Subcutaneous abdominal adipose tissue (tissue), 5 donors: ENCODE results near the gene TRAK2.

ENCODE experiments used
- H3K27ac ChIP-seq: one replicate; pipeline ENCODE4 v1.7.0; 2013; ENCODE audit warnings: low read depth, mild to moderate bottlenecking, inconsistent platforms, low read length, moderate library complexity
- H3K27me3 ChIP-seq, 5 donors: one replicate each; pipeline ENCODE4 v1.7.0; 2013; ENCODE audit warnings: low read length in 5 of 5, inconsistent platforms in 1 of 5; ENCODE audit not compliant: control insufficient read depth in 5 of 5, insufficient read depth in 4 of 5
- H3K36me3 ChIP-seq, 5 donors: one replicate each; pipeline ENCODE4 v1.7.0; 2013; ENCODE audit warnings: low read length in 5 of 5; ENCODE audit not compliant: control insufficient read depth in 5 of 5, insufficient read depth in 5 of 5
- H3K4me1 ChIP-seq, 5 donors: one replicate each; pipeline ENCODE4 v1.7.0; 2013; ENCODE audit warnings: low read length in 5 of 5, mild to moderate bottlenecking in 3 of 5, moderate library complexity in 1 of 5; ENCODE audit not compliant: control insufficient read depth in 5 of 5, insufficient read depth in 5 of 5
- H3K4me3 ChIP-seq, 5 donors: one replicate each; pipeline ENCODE4 v1.7.0; 2013; ENCODE audit warnings: low read length in 5 of 5, low read depth in 1 of 5
- H3K9ac ChIP-seq, 5 donors: one replicate each; pipeline ENCODE4 v1.7.0; 2013; ENCODE audit warnings: low read length in 5 of 5, mild to moderate bottlenecking in 4 of 5, moderate library complexity in 3 of 5
- H3K9me3 ChIP-seq, 5 donors: one replicate each; pipeline ENCODE4 v1.7.0; 2013; ENCODE audit warnings: low read length in 5 of 5; ENCODE audit not compliant: control insufficient read depth in 5 of 5
- donor health status: healthy.
- donor health status: healthy.
- donor health status: healthy.
- donor health status: healthy.
- donor health status: healthy.

Gene TRAK2

DNA sequence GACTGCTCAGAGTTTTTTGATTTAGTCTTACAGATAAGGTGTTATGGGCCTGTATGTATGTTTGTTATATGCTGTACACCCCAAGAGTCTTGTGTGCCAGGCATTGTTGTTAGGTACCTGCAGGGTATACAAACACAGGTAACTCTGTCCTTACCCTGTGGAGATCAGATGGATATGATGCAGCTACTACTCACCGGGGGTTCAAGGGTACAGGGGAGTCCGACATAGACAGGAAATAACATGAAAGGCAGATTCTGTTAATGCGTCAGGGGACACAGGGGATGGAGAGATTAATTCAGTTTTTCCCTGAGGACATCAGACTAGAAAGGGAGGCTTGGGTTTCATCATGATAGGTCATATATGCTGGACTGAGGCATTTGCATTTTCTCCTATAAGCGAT, 31.3 kb downstream of the TRAK2 start:
- Histone ChIP-seq H3K9me3 (no peaks in the 10 kb centered on the region), H3K4me3 (no peak overlapping the region), H3K27ac (no peak overlapping the region), H3K4me1 (peaks cover 1 to 13% (median 9%) of the 10 kb centered on the region in 5 donors), H3K9ac (no peak overlapping the region), H3K36me3 (peaks cover 0 to 10% (median 6%) of the 10 kb centered on the region in 5 donors), H3K27me3 (no peaks in the 10 kb centered on the region)

DNA sequence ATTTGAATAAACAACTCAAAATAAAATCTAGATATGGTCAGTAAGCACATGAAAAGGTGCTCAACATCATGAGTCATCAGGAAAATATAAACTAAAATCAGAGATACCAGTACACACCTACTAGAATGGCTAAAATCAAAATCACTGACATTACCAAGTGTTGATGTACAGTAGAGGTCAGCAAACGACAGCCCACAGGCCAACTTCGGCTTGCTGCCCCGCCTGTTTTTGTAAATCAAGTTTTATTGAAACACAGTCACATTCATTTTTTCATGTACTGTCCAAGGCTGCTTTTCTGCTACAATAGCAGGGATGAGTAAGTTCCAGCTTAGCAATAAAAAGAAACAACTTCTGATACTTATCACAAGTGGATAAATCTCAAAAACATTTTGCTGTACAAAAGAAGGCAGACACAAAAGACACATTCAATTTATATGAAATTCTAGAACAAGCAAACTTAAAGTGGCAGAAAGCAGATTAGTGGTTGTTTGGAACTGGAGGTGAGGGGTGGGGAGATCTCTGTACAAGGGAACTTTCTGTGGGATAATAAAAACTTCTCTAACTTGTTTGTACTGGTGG, 32.1 kb downstream of the TRAK2 start:
- H3K4me3 ChIP-seq: no peak overlapping the region
- H3K36me3 ChIP-seq: peaks cover 0 to 10% (median 6%) of the 10 kb centered on the region in 5 donors
- peaks cover 0 to 15% (median 6%) of the 10 kb centered on the region in 5 donors for H3K4me1 ChIP-seq
- no peak overlapping the region for H3K9ac ChIP-seq
- H3K27ac ChIP-seq: peak overlapping the region; percentile 12
- no peaks in the 10 kb centered on the region for H3K27me3 ChIP-seq
- H3K9me3 ChIP-seq: no peaks in the 10 kb centered on the region

DNA sequence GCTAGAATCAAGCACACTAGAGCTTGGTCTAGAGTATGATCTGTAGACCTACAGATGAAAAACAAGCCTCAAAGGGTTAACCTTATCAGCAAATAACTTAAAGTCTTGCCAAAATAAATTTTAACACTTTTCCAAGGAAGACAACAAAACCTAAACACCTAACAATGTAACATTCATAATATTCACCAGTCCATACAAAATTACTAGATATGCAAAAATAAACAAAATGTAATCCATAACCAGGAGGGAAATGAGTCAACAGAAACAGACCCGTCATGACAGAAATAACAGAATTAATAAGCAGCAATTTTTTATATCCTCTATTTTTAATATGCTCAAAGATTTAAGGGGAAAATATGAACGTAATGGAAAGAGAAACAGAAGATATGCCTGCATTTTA, 36.1 kb downstream of the TRAK2 start:
- H3K4me3 ChIP-seq: no peak overlapping the region
- H3K27ac ChIP-seq: peak overlapping the region; percentile 20
- H3K36me3 ChIP-seq: peaks cover 0 to 8% (median 4%) of the 10 kb centered on the region in 5 donors
- H3K9me3 ChIP-seq: no peaks in the 10 kb centered on the region
- H3K4me1 ChIP-seq: peaks cover 0 to 22% (median 14%) of the 10 kb centered on the region in 5 donors
- H3K9ac ChIP-seq: no peak overlapping the region
- H3K27me3 ChIP-seq: no peaks in the 10 kb centered on the region

DNA sequence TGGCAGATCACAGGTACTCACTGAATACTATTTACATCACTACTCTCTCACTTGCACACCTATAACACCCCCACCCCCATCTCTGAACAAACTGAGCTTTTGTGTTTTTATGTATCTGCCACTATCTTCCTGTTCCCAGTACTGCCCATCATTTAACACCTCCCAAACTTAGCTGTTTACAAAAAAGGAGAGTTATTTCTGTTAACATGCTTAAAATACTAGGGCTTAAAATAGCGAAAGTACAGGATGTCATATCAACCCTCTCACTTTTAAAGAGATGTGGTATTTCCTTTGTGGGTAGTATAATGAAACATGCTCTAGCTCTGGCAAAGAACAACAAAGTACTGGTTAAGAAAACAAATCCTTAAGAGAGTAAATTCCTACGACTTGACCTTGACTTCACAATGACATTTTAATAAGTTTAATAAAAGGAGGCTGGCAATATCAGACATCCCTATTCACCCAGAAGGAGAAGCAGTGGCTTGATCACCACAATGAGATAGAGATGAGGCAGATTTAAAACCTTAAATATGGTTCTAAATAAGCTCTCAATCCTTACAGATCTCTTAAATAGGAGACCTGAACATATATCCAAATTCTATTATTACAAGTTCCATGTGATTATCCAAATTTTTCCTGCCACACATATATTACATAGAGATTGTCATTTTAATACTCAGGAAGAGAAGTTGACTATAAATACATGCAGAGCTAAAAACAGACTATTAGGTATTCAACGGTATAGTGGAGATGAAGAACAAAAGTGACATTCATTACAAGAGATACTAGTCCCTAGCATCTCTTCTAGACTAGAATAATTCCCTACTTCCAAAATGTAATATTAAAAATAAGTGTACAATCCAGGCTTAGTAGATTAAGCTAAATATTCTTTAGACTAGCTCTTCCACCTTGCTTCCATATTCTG, 36.9 kb downstream of the TRAK2 start:
- H3K4me3 ChIP-seq: peak overlapping the region in 1 of 5 donors; percentile 3
- H3K9me3 ChIP-seq: no peaks in the 10 kb centered on the region
- no peaks in the 10 kb centered on the region for H3K27me3 ChIP-seq
- H3K4me1 ChIP-seq: peaks cover 0 to 22% (median 14%) of the 10 kb centered on the region in 5 donors
- H3K27ac ChIP-seq: no peak overlapping the region
- peak overlapping the region in 1 of 5 donors; percentile 4 for H3K9ac ChIP-seq
- peaks cover 0 to 4% (median 0%) of the 10 kb centered on the region in 5 donors for H3K36me3 ChIP-seq

DNA sequence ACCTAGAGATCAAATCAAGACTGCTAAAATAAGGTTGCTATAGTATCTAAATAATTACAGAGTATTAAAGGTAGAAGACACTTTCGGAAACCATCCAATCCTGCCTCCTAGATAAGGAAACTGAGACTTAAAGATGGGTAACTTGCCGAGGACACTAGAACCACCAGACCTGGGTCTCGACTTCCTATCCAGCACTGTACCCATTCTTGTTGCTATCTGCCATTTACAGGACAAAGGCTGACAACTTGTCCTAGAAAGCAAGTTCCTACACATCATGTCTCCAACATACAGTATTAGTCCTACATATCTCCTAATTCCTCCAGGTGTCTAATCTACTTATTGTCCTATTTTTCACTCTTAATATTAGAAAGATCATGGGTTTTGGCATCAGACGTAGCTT, 37.7 kb downstream of the TRAK2 start:
- Histone ChIP-seq H3K9me3 (no peaks in the 10 kb centered on the region), H3K36me3 (no peaks in the 10 kb centered on the region), H3K4me3 (no peak overlapping the region), H3K27ac (no peak overlapping the region), H3K9ac (no peak overlapping the region), H3K4me1 (peaks cover 0 to 22% (median 14%) of the 10 kb centered on the region in 5 donors), H3K27me3 (no peaks in the 10 kb centered on the region)

DNA sequence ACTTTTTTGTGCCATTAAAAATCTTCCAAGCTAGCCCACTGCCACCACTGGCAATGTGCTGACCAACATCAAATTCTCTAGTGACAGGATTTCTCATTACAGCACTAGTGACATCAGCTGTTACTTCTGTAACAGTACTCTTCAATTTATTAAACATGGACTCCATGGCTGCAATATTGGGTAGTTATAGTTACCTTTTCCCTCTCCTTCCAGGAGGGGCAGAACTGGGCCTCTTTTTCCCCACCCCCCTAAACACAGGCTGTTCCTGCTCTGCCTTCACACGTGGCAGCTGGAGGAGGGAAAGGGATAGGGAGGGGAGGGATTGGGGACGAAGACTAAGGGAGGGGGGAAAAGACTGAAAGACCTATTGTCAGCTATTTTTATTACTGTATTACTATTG, 38.1 kb downstream of the TRAK2 start:
- H3K4me1 ChIP-seq: peaks cover 0 to 22% (median 14%) of the 10 kb centered on the region in 5 donors
- no peak overlapping the region for H3K9ac ChIP-seq
- no peaks in the 10 kb centered on the region for H3K36me3 ChIP-seq
- H3K4me3 ChIP-seq: no peak overlapping the region
- H3K9me3 ChIP-seq: no peaks in the 10 kb centered on the region
- H3K27me3 ChIP-seq: no peaks in the 10 kb centered on the region
- no peak overlapping the region for H3K27ac ChIP-seq

DNA sequence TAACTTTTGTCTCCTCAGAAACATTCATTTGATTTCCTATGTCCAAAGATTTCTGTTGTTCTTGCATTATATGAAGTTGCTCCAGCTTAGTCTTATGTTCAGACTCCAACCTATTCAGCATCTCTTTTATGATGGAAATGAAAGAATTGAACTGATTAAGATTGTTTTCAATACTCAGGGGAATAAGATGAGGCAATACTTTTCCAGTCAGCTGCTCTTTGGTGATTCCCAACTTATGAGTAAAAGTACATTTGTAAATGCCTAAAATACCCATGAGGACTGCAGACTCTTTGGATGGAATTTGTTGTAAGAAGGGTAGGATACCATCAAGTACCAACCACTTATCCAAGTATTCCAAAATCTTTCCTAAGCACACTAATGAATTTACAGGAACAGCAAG, 39.8 kb downstream of the TRAK2 start:
- peaks cover 0 to 29% (median 18%) of the 10 kb centered on the region in 5 donors for H3K4me1 ChIP-seq

DNA sequence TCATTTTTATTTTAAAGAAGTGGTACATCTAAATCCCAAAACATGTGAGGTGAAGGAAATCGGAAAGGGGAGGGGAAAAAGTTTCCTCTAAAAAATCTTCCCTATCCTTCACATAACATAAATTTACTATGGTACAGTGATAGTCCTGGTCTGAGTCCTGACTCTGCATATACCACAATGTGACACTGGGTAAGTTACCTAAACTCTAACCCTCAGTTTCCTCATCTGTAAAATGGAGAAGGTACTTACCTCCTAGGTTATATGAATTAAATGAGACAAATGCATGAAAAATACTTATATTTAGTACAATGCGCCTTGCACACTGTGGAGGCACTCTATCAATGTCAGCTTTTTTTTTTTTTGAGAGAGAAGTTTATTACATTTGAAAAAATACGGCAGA, 42.3 kb downstream of the TRAK2 start:
- H3K9me3 ChIP-seq: no peaks in the 10 kb centered on the region
- H3K27me3 ChIP-seq: no peaks in the 10 kb centered on the region
- no peak overlapping the region for H3K4me3 ChIP-seq
- no peak overlapping the region for H3K27ac ChIP-seq
- H3K36me3 ChIP-seq: no peaks in the 10 kb centered on the region
- no peak overlapping the region for H3K9ac ChIP-seq
- H3K4me1 ChIP-seq: peaks cover 0 to 35% (median 18%) of the 10 kb centered on the region in 5 donors

More for the DNA sequence above, 39.8 kb downstream of the TRAK2 start:
- Histone ChIP-seq H3K4me3 (no peak overlapping the region), H3K9ac (no peak overlapping the region), H3K36me3 (no peaks in the 10 kb centered on the region), H3K27me3 (no peaks in the 10 kb centered on the region), H3K9me3 (no peaks in the 10 kb centered on the region), H3K27ac (no peak overlapping the region)

DNA sequence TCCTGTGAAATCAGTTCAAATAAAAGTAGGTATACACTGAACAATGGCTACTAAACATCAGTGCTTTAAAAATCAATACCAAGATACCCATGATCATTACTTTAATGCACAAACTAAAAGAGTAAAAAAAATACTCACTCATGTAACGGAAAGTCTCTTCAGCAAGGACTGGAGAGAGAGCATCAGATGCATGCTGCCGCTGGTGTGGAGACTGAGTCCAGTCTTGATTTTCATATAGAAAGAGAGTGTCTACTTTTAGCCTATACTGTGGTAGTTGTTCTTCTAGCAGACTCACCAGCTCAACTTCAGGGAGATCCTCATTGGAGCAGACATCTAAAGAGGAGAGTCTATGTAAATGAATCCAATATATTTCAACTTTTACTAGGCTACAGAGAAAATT, 44.0 kb downstream of the TRAK2 start:
- peaks cover 0 to 31% (median 17%) of the 10 kb centered on the region in 5 donors for H3K4me1 ChIP-seq
- H3K9ac ChIP-seq: no peak overlapping the region
- H3K27me3 ChIP-seq: no peaks in the 10 kb centered on the region
- no peaks in the 10 kb centered on the region for H3K9me3 ChIP-seq
- H3K36me3 ChIP-seq: no peaks in the 10 kb centered on the region
- H3K4me3 ChIP-seq: peak overlapping the region in 1 of 5 donors; percentile 4
- H3K27ac ChIP-seq: peak overlapping the region; percentile 82

DNA sequence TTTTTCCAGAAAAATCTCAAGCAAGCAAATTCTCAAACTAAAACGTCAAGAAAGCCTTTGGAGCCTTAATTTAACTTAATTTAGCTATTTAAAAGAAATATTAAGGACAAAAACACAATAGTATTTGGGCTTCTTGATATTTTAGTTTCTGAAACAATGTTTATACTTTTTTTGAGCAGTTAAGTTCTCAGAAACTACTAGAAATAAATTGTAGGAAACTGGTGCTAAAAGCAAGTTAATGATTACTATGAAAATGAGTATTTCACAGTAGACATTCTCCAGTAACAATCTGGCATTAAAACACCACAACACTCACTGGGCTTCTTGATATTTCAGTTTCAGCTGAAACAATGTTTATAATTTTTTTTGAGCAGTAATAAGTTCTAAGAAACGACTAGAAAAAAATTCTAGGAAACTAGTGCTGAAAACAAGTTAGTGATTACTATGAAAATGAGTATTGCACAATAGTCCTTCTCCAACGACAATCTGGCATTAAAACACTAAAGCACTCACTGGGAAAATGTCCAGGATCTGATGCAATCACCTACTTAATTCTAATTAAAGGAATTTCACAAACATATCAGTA, 45.1 kb downstream of the TRAK2 start:
- Histone ChIP-seq H3K4me3 (no peak overlapping the region), H3K4me1 (peaks cover 0 to 31% (median 16%) of the 10 kb centered on the region in 5 donors), H3K27ac (peak overlapping the region; percentile 82)

More for the DNA sequence above, 45.1 kb downstream of the TRAK2 start:
- Histone ChIP-seq H3K9me3 (no peaks in the 10 kb centered on the region), H3K27me3 (no peaks in the 10 kb centered on the region), H3K9ac (no peak overlapping the region), H3K36me3 (no peaks in the 10 kb centered on the region)
